Skeletal muscle cell (primary cell): Measurements from ENCODE around the gene UNK.
"Not testable (repeated sequence)": the region's sequence is repeated elsewhere in the genome, so short reads cannot be mapped to it uniquely, and the experiment has no call there.

ENCODE experiments used
- DNase-seq: peaks from one replicate; pipeline ENCODE4 v3.0.0-alpha.2; 2010; ENCODE audit warnings: low read depth
- H3K4me3 ChIP-seq: 2 replicates; pipeline ENCODE4 v1.5.1; 2011; ENCODE audit warnings: low read depth, mild to moderate bottlenecking, control low read depth, low read length, moderate library complexity

Gene UNK

DNA sequence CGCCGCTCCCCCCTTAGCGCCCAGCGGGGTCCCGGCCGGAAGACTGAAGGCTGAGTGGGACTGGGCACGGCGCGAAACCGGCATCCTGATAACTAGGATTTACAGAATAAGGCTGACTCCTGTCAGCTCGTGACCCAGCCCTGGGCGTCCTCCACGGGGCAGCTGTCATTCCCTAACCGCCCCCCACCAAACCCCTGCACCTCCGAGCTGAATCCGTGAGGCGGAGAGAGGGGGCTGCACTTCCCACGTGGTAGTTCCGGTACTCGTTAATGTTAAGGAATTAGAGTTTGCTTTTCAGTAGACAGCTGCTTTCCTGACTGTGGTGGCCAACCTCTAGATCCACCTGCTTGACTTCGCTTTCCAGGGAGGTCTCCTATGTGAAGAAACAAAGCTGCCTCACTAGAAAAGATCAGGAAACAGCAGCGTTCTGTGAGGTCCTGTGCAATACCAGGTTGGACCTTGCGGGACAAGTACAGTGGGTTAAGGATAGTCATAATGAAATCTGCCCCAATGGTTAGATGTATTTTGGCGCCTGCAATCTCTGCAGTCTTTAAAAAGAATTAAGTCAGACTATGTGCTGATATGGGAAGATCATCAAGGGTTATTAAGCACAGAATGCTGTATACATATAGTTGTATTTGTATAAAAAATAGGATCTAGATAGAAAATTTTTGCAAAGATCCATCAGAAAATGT, 71.6 kb downstream of the UNK start:
- peak overlapping the region; percentile 88 for H3K4me3 ChIP-seq
- no peak for DNase-seq

DNA sequence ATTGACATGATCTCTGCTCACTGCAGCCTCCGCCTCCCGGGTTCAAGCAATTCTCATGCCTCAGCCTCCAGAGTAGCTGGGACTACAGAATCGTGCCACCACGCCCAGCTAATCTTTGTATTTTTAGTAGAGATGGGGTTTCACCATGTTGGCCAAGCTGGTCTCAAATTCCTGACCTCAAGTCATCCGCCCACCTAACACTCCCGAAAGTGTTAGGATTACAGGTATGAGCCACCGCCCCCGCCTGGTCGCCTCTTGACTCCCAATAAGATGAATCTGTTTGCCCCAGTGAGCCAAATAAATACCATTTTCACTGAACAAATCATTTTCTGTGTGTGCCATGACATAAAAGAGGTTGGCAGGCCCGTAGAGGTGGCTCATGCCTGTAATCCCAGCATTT, 74.8 kb downstream of the UNK start:
- DNase-seq, H3K4me3 ChIP-seq: not testable (repeated sequence)

DNA sequence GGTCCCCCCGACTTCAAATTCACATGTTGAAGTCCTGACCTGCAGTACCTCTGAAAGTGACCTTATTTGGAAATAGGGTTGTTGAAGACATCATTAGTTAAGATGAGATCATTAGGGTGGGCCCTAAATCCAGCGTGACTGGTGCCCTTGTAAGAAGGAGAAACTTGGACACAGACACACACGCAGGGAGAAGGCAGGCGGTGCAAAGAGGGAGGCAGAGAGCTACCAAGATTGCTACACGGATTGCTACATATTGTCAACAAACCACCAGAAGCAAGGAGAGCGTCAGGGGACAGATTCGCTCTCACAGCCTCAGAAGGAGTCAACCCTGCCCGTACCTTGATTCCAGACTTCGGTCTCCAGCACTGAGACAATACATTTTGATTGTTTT, 77.3 kb downstream of the UNK start:
- no peak overlapping the region for H3K4me3 ChIP-seq
- no peak for DNase-seq

DNA sequence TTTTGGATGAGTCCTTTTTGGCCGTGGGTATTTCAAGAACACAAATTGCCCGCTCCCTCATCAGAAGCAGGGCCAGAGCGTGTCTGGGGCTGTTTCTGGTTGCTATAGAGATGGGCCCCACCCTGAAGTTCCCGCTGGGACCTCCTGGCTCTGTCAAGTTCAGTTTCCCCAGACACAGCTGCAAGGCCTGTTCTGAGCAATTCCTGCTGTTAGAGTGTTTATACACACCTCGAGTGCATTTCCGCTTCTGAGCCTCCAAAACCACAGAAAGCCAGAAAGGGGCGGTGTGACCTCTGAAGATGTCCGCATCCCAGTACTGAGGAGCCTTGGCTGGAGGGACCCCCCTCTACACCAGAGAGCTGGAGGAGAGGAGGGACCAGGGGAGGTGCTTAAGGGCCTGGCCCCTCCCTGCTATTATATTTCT, 79.9 kb downstream of the UNK start:
- no peak overlapping the region for H3K4me3 ChIP-seq
- peak; percentile 41 for DNase-seq

DNA sequence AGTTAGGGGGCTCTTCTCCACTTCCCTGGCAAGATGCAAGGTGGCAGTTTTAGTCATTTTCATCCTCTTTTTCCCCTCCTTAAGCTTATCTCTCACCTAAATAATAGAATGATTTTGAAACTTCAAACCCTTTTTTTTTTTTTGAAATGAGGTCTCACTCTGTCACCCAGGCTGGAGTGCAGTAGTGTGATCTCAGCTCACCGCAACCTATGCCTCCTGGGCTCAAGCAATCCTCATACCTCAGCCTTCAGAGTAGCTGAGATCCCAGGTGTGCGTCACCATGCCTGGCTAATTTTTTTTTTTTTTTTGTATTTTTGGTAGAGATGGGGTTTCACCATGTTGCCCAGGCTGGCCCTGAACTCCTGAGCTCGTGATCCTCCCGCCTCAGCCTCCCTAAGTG, 80.3 kb downstream of the UNK start:
- not testable (repeated sequence) for H3K4me3 ChIP-seq, DNase-seq

DNA sequence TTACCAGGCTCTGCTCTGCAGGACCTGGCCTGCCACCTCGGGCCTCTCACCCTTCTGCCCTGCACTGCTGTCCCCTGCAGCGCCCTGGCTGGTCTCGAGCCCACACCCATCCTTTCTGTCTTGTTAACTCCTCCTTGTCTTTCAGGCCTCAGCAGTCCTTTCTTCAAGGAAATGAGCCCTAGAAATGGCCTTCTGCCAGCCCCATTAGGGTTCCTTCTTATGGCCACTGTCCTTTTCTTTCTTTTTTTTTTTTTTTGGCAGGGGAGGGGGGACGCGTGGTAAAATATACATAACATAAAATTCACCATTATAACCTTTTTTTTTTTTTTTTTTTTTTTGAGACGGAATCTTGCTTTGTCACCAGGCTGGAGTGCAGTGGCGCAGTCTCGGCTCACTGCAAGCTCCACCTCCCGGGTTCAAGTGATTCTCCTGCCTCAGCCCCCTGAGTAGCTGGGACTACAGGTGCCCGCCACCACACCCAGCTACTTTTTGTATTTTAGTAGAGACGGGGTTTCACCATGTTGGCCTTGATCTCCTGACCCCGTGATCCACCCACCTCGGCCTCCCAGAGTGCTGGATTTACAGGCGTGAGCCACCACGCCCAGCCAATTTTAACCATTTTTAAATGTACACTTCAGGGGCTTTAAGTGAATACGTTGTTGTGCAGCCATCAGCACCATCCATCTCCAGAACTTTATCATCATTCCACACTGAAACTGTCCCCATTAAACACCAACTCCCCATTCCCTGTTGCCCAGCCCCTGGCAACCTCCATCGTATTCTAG, 81.0 kb downstream of the UNK start:
- DNase-seq, H3K4me3 ChIP-seq: not testable (repeated sequence)

DNA sequence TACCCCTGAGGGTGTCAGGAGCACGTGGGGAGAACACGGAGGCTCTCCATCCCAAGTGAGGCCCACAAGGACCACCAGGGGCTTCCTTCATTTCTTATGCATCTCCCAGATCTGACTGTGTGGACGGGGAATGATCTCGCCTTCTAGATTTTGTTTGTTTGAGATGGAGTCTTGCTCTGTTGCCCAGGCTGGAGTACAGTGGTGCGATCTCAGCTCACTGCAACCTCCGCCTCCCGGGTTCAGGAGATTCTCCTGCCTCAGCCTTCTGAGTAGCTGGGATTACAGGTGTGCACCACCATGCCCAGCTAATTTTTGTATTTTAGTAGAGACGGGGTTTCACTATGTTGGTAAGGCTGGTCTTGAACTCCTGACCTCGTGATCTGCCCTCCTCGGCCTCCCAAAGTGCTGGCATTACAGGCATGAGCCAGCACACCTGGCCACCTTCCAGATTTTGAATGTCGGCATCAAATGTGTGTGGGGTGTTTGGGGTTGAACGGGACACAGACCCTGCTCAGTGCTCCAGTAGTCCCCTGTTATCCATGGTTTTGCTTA, 84.2 kb downstream of the UNK start:
- H3K4me3 ChIP-seq, DNase-seq: not testable (repeated sequence)

DNA sequence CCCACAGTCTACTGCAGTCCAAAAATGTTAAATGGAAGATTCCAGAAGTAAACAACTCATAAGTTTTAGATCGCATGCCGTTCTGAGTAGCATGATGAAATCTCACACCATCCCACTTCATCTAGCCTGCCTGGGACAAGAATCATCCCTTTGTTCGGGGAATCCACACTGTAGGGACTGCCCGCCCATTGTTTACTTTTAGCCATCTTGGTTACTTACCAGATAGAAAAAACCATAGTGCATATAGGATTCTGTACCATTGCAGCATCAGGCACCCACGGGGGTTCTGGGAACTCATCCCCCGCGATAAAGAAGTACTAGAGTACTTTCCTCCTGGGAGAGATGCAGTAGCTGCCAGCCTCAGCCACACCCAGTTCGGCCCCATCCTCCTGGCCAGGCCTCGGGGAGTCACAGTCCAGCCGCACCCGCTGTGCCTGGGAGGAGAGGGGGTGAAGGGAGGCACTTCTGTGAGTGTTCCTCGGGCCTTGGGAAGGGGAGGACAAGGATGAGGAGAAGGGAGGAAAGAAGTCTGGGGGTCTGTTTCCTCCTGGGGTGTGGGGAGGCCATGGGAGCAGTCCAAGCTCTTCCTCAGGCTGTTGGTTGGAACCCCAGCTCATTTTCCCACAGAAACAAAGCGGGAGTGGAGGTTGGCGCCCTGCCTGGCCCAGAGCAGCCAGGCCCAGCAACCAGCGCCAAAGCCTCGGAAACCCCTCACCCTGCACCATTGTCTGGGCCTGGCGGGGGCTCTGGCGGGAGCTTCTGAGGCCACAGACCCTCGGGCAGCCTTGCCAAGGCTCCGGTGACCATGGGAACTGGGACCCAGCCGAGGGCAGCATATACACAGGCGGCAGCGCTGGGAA, 84.9 kb downstream of the UNK start:
- DNase-seq, result no peak
- no peak overlapping the region for H3K4me3 ChIP-seq

DNA sequence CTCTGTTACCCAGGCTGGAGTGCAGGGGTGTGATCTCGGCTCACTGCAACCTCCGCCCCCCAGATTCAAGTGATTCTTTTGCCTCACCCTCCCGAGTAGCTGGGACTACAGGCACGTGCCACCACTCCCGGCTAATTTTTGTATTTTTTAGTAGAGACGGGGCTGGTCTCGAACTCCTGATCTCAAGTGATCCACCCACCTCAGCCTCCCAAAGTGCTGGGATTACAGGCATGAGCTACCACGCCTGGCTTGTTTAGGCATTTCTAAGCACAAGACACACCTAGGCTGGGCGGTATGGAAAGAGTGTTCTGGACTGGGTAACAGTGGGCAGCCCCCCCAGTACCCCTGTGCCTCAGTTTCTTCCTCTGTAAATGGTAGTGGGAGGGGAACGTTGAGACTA, 85.6 kb downstream of the UNK start:
- not testable (repeated sequence) for H3K4me3 ChIP-seq, DNase-seq

DNA sequence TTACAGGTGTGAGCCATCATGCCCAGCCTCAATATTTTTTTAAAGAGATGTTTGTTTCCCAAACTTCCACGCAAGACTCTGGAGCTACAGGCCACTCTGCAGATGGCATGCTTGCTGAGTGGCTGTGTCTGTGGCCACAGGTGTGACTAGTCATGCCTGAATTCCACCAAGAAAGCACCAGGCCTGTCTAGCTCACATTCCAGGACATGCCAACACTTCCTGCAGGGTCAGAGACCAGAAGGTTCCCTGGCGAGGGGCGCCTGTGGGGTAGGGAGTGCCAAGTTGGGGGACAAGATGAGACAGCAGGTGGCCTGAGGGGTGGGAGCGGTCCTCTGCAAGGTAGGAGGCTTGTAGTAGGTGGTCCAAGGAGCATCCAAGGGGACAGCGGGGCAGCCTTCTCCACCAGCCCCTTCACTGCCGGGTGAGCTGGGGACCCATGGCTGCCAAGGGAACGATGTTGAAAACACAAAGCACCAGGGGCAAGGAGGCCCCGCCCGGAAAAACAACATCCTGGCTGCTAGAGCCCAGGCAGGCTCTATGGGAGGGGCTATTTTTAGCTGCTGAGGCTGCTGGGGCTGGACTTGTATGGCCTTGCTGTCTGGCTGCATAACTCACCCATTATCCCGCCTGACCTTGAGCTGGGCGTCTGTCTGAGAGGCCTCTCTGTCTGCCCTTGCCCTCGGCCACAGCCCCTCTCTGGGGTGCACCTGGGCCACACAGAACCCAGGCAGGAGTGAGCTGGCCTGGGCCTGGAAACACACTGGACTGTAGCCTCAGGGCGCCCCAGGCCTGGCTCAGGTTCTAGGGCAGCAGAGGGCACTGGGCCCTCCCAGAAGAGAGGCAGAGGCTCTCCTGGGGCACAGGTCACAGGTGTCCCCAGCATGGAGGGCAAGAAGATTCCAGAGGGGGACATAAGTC, 88.1 kb downstream of the UNK start:
- H3K4me3 ChIP-seq, result no peak overlapping the region
- no peak for DNase-seq

DNA sequence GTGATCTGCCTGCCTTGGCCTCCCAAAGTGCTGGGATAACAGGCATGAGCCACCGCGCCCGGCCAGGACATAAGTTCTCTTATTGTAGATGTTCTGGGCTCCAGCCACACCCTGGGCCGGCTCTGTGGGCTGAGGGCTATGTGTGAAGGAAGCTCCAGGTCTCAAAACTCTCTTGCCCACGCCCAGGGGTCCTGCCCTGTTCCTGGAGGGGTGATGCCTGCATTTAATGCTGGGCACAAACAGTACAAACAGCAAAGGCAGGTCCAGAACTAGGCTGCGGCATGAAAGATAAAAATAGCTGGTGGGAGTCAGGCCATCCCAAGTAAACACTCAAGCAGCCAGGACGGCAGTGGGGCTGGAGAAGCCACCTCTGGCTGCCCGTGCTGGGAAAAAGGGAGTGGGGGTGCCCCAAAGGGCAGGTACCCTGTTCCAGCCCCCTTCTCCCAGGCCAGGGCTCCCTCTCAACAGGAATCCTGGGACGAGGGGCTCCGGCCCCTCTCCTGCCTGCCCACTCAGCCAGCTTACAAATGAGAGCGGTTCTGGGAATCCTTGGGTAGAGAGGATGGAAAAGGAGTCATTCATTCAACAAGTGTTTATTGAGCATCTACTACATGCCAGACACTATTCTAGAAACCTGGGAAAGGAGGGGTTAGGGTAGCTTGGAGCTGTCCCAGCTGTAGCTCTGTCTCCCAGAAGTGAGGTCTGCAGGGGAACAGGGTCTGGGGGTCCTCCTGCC, 89.1 kb downstream of the UNK start:
- no peak overlapping the region for H3K4me3 ChIP-seq
- no peak for DNase-seq

DNA sequence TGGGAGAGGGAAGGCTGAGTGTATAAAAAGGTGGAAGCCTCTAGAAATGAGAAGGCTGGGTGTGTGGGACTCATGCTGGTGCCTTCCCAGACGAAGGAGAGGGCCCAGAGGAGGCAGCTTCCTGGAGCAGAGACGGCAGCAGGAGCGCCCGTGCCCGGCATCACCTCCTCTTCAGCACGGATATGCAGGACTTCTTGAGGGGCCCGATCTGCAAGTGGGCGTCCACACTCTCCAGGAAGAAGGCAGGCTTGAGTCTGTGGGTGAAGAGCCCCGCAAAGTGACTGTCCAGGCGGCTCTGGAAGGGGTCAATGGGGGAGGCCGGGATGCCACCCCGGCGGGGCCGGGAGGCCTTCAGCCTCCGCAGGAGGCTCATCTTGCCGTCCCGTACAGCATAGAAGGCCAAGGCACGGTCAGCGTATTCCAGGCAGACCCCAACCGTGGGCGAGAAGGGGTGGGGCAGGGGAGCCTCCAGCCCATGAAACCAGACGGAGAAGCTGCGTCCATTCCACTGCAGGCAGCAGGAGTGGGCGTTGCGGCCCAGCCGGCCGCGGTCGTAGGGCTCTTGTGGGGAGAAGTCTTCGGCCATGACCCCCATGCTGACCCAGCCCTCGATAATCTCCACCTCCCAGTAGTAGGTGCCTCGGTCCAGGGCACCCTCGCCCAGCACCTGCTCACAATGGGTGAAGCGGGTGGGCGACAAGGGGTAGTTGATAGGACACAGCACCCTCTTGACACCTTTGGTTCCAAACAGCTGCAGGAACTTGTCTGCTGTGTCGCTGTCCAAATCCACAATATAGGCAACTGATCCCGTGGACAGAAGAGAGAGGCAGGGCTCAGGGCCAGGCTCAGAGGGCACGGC, 89.9 kb downstream of the UNK start:
- DNase-seq, result no peak
- H3K4me3 ChIP-seq, result no peak overlapping the region
